IMR-90 (cell line): ENCODE measurements around the gene CAPN5. TPM values are rescaled to one million over a fixed set of nuclear protein-coding genes. Genes with fewer than 3 reads are reported as not detected.

Experiments
- ATAC-seq: fragments of 200-7000 bp; cut with Tn5 transposase; 2 replicates; pipeline ENCODE4 v1.9.1; 2020; ENCODE audit warnings: low read depth, mild to moderate bottlenecking, moderate library complexity
- BruUV-seq: library from RNA; stranded (reverse); fragments of 400-500 nt; replicated peaks from 2 replicates; lab custom pipeline; 2021; lab: Mats Ljungman, UMichigan
- CTCF ChIA-PET: fragments of 300-600 bp; formaldehyde crosslinking; extraction: SDS; loops from one replicate; lab custom pipeline; 2021; ENCODE audit warnings: antibody characterized with exemption; lab: Yijun Ruan, JAX
- POLR2A ChIA-PET: fragments of 300-600 bp; sonication (Branson Sonifier 250); formaldehyde crosslinking; loops from one replicate; lab custom pipeline; 2022; ENCODE audit warnings: antibody characterized with exemption; ENCODE audit not compliant: unreplicated experiment; lab: Charles Lee
- DNase-seq: peaks from one replicate; pipeline ENCODE4 v3.0.0; 2013
- H2AFZ ChIP-seq: replicated peaks from 2 replicates; pipeline ENCODE3; 2013; ENCODE audit warnings: low read length, mild to moderate bottlenecking; ENCODE audit not compliant: poor library complexity
- H2AK5ac ChIP-seq: 2 replicates; pipeline ENCODE4 v1.6.1; 2013; ENCODE audit warnings: low read depth, low read length, inconsistent platforms
- H2AK9ac ChIP-seq: replicated peaks from 2 replicates; pipeline ENCODE3; 2013; ENCODE audit warnings: mild to moderate bottlenecking, low read depth, low read length, moderate library complexity; ENCODE audit not compliant: poor library complexity
- H2BK120ac ChIP-seq: 2 replicates; pipeline ENCODE4 v1.6.1; 2013; ENCODE audit warnings: low read depth, low read length, inconsistent platforms
- H2BK15ac ChIP-seq: 3 replicates; pipeline ENCODE4 v1.6.1; 2013; ENCODE audit warnings: low read depth, low read length, inconsistent platforms
- H2BK20ac ChIP-seq: 2 replicates; pipeline ENCODE4 v1.6.1; 2013; ENCODE audit warnings: low read depth, mild to moderate bottlenecking, inconsistent platforms, low read length, moderate library complexity
- H2BK5ac ChIP-seq: 2 replicates; pipeline ENCODE4 v1.6.1; 2013; ENCODE audit warnings: mild to moderate bottlenecking, low read depth, low read length, inconsistent platforms; ENCODE audit not compliant: poor library complexity, severe bottlenecking
- H3K14ac ChIP-seq: replicated peaks from 2 replicates; pipeline ENCODE4 v1.6.1; 2013; ENCODE audit warnings: low read depth, low read length, inconsistent platforms
- H3K18ac ChIP-seq: 2 replicates; pipeline ENCODE4 v1.6.1; 2013; ENCODE audit warnings: low read depth, low read length, control low read depth
- H3K23ac ChIP-seq: 2 replicates; pipeline ENCODE4 v1.6.1; 2013; ENCODE audit warnings: low read depth, low read length, inconsistent platforms
- H3K27ac ChIP-seq: 2 replicates; pipeline ENCODE4 v1.5.1; 2013; ENCODE audit warnings: mild to moderate bottlenecking, control low read depth, low read length; ENCODE audit not compliant: insufficient read depth
- H3K27me3 ChIP-seq: 2 replicates; pipeline ENCODE4 v1.6.1; 2013; ENCODE audit warnings: low read length; ENCODE audit not compliant: control insufficient read depth, insufficient read depth
- H3K36me3 ChIP-seq: 2 replicates; pipeline ENCODE4 v1.6.1; 2013; ENCODE audit warnings: low read length, mixed read lengths; ENCODE audit not compliant: control insufficient read depth, insufficient read depth
- H3K4ac ChIP-seq: 2 replicates; pipeline ENCODE4 v1.6.1; 2013; ENCODE audit warnings: low read depth, low read length, inconsistent platforms
- H3K4me1 ChIP-seq: 2 replicates; pipeline ENCODE4 v1.6.1; 2013; ENCODE audit warnings: low read length, mixed read lengths; ENCODE audit not compliant: control insufficient read depth, insufficient read depth
- H3K4me2 ChIP-seq: 2 replicates; pipeline ENCODE4 v1.6.1; 2013; ENCODE audit warnings: low read depth, mild to moderate bottlenecking, control low read depth, low read length, moderate library complexity
- H3K4me3 ChIP-seq: 2 replicates; pipeline ENCODE4 v1.5.1; 2013; ENCODE audit warnings: low read depth, mild to moderate bottlenecking, control low read depth, low read length, moderate library complexity; ENCODE audit not compliant: insufficient read depth
- H3K56ac ChIP-seq: 2 replicates; pipeline ENCODE4 v1.6.1; 2013; ENCODE audit warnings: low read length, inconsistent platforms; ENCODE audit not compliant: insufficient read depth; ENCODE audit errors: extremely low read depth
- H3K79me1 ChIP-seq, 2 experiments: 2 replicates each; pipeline ENCODE4 v1.6.1; 2013; ENCODE audit warnings: low read length in 2 of 2, inconsistent platforms in 1 of 2, low read depth in 1 of 2
- H3K9ac ChIP-seq: 2 replicates; pipeline ENCODE4 v1.6.1; 2013; ENCODE audit warnings: low read depth, low read length, control low read depth
- H3K9me1 ChIP-seq: 2 replicates; pipeline ENCODE4 v1.6.1; 2013; ENCODE audit warnings: low read length, inconsistent platforms; ENCODE audit not compliant: insufficient read depth
- H3K9me3 ChIP-seq: 2 replicates; pipeline ENCODE4 v1.6.1; 2013; ENCODE audit warnings: low read length; ENCODE audit not compliant: control insufficient read depth, insufficient read depth
- H4K20me1 ChIP-seq: 2 replicates; pipeline ENCODE4 v1.6.1; 2013; ENCODE audit warnings: low read length, inconsistent platforms; ENCODE audit not compliant: insufficient read depth
- H4K5ac ChIP-seq: 2 replicates; pipeline ENCODE4 v1.6.1; 2013; ENCODE audit warnings: mild to moderate bottlenecking, low read depth, low read length, control low read depth
- H4K8ac ChIP-seq, 2 experiments: 2 replicates each; pipeline ENCODE4 v1.6.1; 2013; ENCODE audit warnings: low read depth in 2 of 2, low read length in 2 of 2, control low read depth in 1 of 2, inconsistent platforms in 1 of 2
- H4K91ac ChIP-seq: 2 replicates; pipeline ENCODE4 v1.6.1; 2013; ENCODE audit warnings: low read depth, low read length, inconsistent platforms; ENCODE audit not compliant: insufficient read depth
- BHLHE40 ChIP-seq: fragments of 150-350 bp; IDR thresholded peaks from 2 replicates; pipeline ENCODE4 v1.6.1; 2016; ENCODE audit warnings: mild to moderate bottlenecking, low read depth, low read length
- CEBPB ChIP-seq: IDR thresholded peaks from 2 replicates; pipeline ENCODE4 v1.6.1; 2012; ENCODE audit warnings: low read depth, low read length, improper control_type of control experiment
- CHD1 ChIP-seq: IDR thresholded peaks from 2 replicates; pipeline ENCODE4 v1.6.1; 2012; ENCODE audit warnings: low read depth, low read length, improper control_type of control experiment
- MAFK ChIP-seq: IDR thresholded peaks from 2 replicates; pipeline ENCODE4 v1.6.1; 2012; ENCODE audit warnings: low read depth, low read length, improper control_type of control experiment
- MAZ ChIP-seq: IDR thresholded peaks from 2 replicates; pipeline ENCODE4 v1.6.1; 2012; ENCODE audit warnings: low read depth, mild to moderate bottlenecking, low read length, improper control_type of control experiment, moderate library complexity, borderline replicate concordance
- MXI1 ChIP-seq: IDR thresholded peaks from 2 replicates; pipeline ENCODE4 v1.6.1; 2012; ENCODE audit warnings: low read depth, mild to moderate bottlenecking, low read length, moderate library complexity, borderline replicate concordance
- RAD21 ChIP-seq: IDR thresholded peaks from 2 replicates; pipeline ENCODE4 v1.6.1; 2012; ENCODE audit warnings: low read length, improper control_type of control experiment
- RCOR1 ChIP-seq: IDR thresholded peaks from 2 replicates; pipeline ENCODE4 v1.6.1; 2012; ENCODE audit warnings: mild to moderate bottlenecking, low read length, improper control_type of control experiment; ENCODE audit not compliant: insufficient replicate concordance
- RFX5 ChIP-seq: IDR thresholded peaks from 2 replicates; pipeline ENCODE4 v1.8.0; 2012; ENCODE audit warnings: low read depth, mild to moderate bottlenecking, low read length, moderate library complexity
- SMC3 ChIP-seq: fragments of 150-350 bp; IDR thresholded peaks from 2 replicates; pipeline ENCODE4 v1.6.1; 2016; ENCODE audit warnings: low read depth, mild to moderate bottlenecking, antibody characterized with exemption, low read length, moderate library complexity
- USF2 ChIP-seq: fragments of 150-350 bp; IDR thresholded peaks from 2 replicates; pipeline ENCODE4 v1.6.1; 2017; ENCODE audit warnings: mild to moderate bottlenecking, antibody characterized with exemption, low read length, low read depth
- WGBS, 2 experiments: methylation state at CpG; one replicate each; pipeline versions ENCODE4 v1.1.5 to v1.1.7; 2013; ENCODE audit warnings: missing lambda C conversion rate in 2 of 2; ENCODE audit not compliant: insufficient read length in 1 of 2; ENCODE audit errors: extremely low coverage in 2 of 2; 5-methylcytosine and 5-hydroxymethylcytosine counted together
- dilution Hi-C: fragments of 300-500 bp; cut with HindIII; formaldehyde crosslinking; loops from one replicate; pipeline ENCODE4 v1.14.3; 2018; ENCODE audit warnings: low sequenced_read_pairs; ENCODE audit not compliant: unreplicated experiment
- in situ Hi-C: fragments of 300-500 bp; cut with MboI; formaldehyde crosslinking; loops from 3 replicates; pipeline ENCODE4 v1.14.3; 2019; ENCODE audit warnings: low sequenced_read_pairs, inconsistent platforms, mixed read lengths
- intact Hi-C: fragments of 100-400 bp; cut with micrococcal nuclease; formaldehyde crosslinking; loops from 2 replicates; pipeline ENCODE4 v1.10.0; 2022
- polyA plus RNA-seq, 3 experiments: library from polyadenylated mRNA; depleted of rRNA; stranded (reverse); fragments of >200 nt; gene quantifications; 2 replicates each; pipeline ENCODE4 v1.2.3, GENCODE V29; 2012; ENCODE audit warnings: low replicate concordance in 1 of 3
- total RNA-seq: library from RNA; depleted of rRNA; stranded (reverse); fragments of >200 nt; gene quantifications from 2 replicates; pipeline ENCODE4 v1.2.3, GENCODE V29; 2012
- TF ChIP-seq, protein P1 (sequence below): conservative IDR thresholded peaks from 2 replicates; pipeline ENCODE4 v1.5.1; 2012; ENCODE audit warnings: mild to moderate bottlenecking, low read depth, low read length, improper control_type of control experiment
- TF ChIP-seq, protein P2 (sequence below): fragments of 150-350 bp; IDR thresholded peaks from 2 replicates; pipeline ENCODE4 v1.6.1; 2016; ENCODE audit warnings: low read depth, mild to moderate bottlenecking, low read length, moderate library complexity, borderline replicate concordance

The CAPN5 gene
- total and polyA plus RNA-seq, 2 of the 4 experiments (the other 2 are of a cell fraction): 8.1 to 24.0 TPM

GRCh38 chr11:77170107-77170506, 103.3 kb downstream of the CAPN5 start:
- H3K14ac ChIP-seq: no peak overlapping the region
- no peak overlapping the region for H2AK9ac ChIP-seq
- no peak overlapping the region for H2BK5ac ChIP-seq
- BruUV-seq: no TSS peak
- H3K4ac ChIP-seq: no peak overlapping the region
- H3K27me3 ChIP-seq: peaks cover 46% of the 10 kb centered on the region
- WGBS, 2 experiments: 100% methylated on average over 1 of the region's 5 CpGs; no CpG with 5 or more reads in 1 of the 2 experiments
- ATAC-seq (no peak), DNase-seq (no peak)
- no peak overlapping the region for H2BK120ac ChIP-seq
- no peak overlapping the region for H3K18ac ChIP-seq
- no peak overlapping the region for H3K27ac ChIP-seq
- no peak overlapping the region for H3K4me2 ChIP-seq
- TF ChIP-seq USF2 (no peak), RCOR1 (no peak), RFX5 (no peak), MAZ (no peak), RAD21 (no peak), SMC3 (no peak), MXI1 (no peak), CEBPB (no peak), MAFK (no peak), CHD1 (no peak), BHLHE40 (no peak)
- TF ChIP-seq, protein P1, sequence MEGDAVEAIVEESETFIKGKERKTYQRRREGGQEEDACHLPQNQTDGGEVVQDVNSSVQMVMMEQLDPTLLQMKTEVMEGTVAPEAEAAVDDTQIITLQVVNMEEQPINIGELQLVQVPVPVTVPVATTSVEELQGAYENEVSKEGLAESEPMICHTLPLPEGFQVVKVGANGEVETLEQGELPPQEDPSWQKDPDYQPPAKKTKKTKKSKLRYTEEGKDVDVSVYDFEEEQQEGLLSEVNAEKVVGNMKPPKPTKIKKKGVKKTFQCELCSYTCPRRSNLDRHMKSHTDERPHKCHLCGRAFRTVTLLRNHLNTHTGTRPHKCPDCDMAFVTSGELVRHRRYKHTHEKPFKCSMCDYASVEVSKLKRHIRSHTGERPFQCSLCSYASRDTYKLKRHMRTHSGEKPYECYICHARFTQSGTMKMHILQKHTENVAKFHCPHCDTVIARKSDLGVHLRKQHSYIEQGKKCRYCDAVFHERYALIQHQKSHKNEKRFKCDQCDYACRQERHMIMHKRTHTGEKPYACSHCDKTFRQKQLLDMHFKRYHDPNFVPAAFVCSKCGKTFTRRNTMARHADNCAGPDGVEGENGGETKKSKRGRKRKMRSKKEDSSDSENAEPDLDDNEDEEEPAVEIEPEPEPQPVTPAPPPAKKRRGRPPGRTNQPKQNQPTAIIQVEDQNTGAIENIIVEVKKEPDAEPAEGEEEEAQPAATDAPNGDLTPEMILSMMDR: no peak
- TF ChIP-seq, protein P2, sequence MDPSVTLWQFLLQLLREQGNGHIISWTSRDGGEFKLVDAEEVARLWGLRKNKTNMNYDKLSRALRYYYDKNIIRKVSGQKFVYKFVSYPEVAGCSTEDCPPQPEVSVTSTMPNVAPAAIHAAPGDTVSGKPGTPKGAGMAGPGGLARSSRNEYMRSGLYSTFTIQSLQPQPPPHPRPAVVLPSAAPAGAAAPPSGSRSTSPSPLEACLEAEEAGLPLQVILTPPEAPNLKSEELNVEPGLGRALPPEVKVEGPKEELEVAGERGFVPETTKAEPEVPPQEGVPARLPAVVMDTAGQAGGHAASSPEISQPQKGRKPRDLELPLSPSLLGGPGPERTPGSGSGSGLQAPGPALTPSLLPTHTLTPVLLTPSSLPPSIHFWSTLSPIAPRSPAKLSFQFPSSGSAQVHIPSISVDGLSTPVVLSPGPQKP: no peak
- H4K20me1 ChIP-seq: no peaks in the 10 kb centered on the region
- H2BK15ac ChIP-seq: no peak overlapping the region
- no peaks in the 10 kb centered on the region for H3K9me1 ChIP-seq
- dilution Hi-C loops: no loop called here
- CTCF ChIA-PET: no interaction called here
- intact Hi-C loops: no loop called here
- H4K8ac ChIP-seq: no peak overlapping the region
- H3K56ac ChIP-seq: no peak overlapping the region
- POLR2A ChIA-PET: no interaction called here
- no peaks in the 10 kb centered on the region for H3K9me3 ChIP-seq
- no peak overlapping the region for H4K5ac ChIP-seq
- H3K4me3 ChIP-seq: no peak overlapping the region
- no peak overlapping the region for H2BK20ac ChIP-seq
- H3K4me1 ChIP-seq: no peaks in the 10 kb centered on the region
- no peak overlapping the region for H3K9ac ChIP-seq
- H4K91ac ChIP-seq: no peak overlapping the region
- H3K23ac ChIP-seq: no peak overlapping the region
- no peak overlapping the region for H2AFZ ChIP-seq
- in situ Hi-C loops: no loop called here
- no peaks in the 10 kb centered on the region for H3K79me1 ChIP-seq
- no peak overlapping the region for H2AK5ac ChIP-seq
- no peaks in the 10 kb centered on the region for H3K36me3 ChIP-seq
